ENCODE measurements around the gene NHP2. TPM values are rescaled to one million over a fixed set of nuclear protein-coding genes. Genes with fewer than 3 reads are reported as not detected.
A peak's percentile ranks its signal among the peaks of the same experiment; 100 is the strongest.

NHP2 gene
- total RNA-seq, 4 donors from 2014 or later = 49.5 to 75.9 (median 62.0) TPM

GRCh38 chr5:178126556-178126955, 27.1 kb downstream of the NHP2 start:
- TF ChIP-seq POLR2A (IDR thresholded peaks at IDR 0.05) = no peak
- no peak for TF ChIP-seq CTCF (IDR thresholded peaks at IDR 0.05)
- H3K27ac ChIP-seq = no peak overlapping the region
- H3K9me3 ChIP-seq = no peaks in the 10 kb centered on the region
- DNase-seq = no peak
- H3K4me1 ChIP-seq = peaks cover 0 to 16% (median 6%) of the 10 kb centered on the region in 4 donors
- no peaks in the 10 kb centered on the region for H3K27me3 ChIP-seq
- H3K36me3 ChIP-seq = no peaks in the 10 kb centered on the region
- H3K4me3 ChIP-seq = no peak overlapping the region

- Histone ChIP-seq H3K36me3 (no peaks in the 10 kb centered on the region), H3K27ac (no peak overlapping the region), H3K27me3 (no peaks in the 10 kb centered on the region), H3K9me3 (no peaks in the 10 kb centered on the region), H3K4me1 (peaks cover 0 to 21% (median 13%) of the 10 kb centered on the region in 4 donors), H3K4me3 (no peak overlapping the region)
- DNase-seq = no peak
- no peak for TF ChIP-seq POLR2A (IDR thresholded peaks at IDR 0.05)
- TF ChIP-seq CTCF (IDR thresholded peaks at IDR 0.05) = no peak
Observed at GRCh38 chr5:178125253-178125906, 28.3 kb downstream of the NHP2 start.

GRCh38 chr5:178123966-178124925, 29.4 kb downstream of the NHP2 start:
- Histone ChIP-seq H3K4me3 (no peak overlapping the region), H3K27ac (no peak overlapping the region), H3K4me1 (peaks cover 0 to 32% (median 12%) of the 10 kb centered on the region in 4 donors), H3K36me3 (no peaks in the 10 kb centered on the region), H3K27me3 (no peaks in the 10 kb centered on the region), H3K9me3 (no peaks in the 10 kb centered on the region)
- DNase-seq = no peak
- TF ChIP-seq POLR2A (IDR thresholded peaks at IDR 0.05) (no peak), CTCF (IDR thresholded peaks at IDR 0.05) (no peak)

GRCh38 chr5:178123094-178123965, 30.4 kb downstream of the NHP2 start:
- no peak for DNase-seq
- Histone ChIP-seq H3K27me3 (no peaks in the 10 kb centered on the region), H3K27ac (no peak overlapping the region), H3K9me3 (no peaks in the 10 kb centered on the region), H3K36me3 (no peaks in the 10 kb centered on the region), H3K4me1 (peaks cover 0 to 36% (median 12%) of the 10 kb centered on the region in 4 donors), H3K4me3 (no peak overlapping the region)
- no peak for TF ChIP-seq CTCF (IDR thresholded peaks at IDR 0.05)

GRCh38 chr5:178122346-178122745, 31.3 kb downstream of the NHP2 start:
- Histone ChIP-seq H3K36me3 (no peaks in the 10 kb centered on the region), H3K4me1 (peaks cover 0 to 44% (median 14%) of the 10 kb centered on the region in 4 donors), H3K27ac (peak overlapping the region in 1 of 4 donors; percentile 2), H3K9me3 (no peaks in the 10 kb centered on the region), H3K4me3 (no peak overlapping the region), H3K27me3 (no peaks in the 10 kb centered on the region)
- no peak for TF ChIP-seq POLR2A (IDR thresholded peaks at IDR 0.05)
- no peak for TF ChIP-seq CTCF (IDR thresholded peaks at IDR 0.05)
- DNase-seq = no peak

Data from Peyer's patch (tissue), 4 donors.